ENCODE measurements around the gene ABI3.

Gene ABI3

GRCh38 chr17:49197346-49197998 lies 13.0 kb upstream of the ABI3 start:
- no peak for DNase-seq

DNA sequence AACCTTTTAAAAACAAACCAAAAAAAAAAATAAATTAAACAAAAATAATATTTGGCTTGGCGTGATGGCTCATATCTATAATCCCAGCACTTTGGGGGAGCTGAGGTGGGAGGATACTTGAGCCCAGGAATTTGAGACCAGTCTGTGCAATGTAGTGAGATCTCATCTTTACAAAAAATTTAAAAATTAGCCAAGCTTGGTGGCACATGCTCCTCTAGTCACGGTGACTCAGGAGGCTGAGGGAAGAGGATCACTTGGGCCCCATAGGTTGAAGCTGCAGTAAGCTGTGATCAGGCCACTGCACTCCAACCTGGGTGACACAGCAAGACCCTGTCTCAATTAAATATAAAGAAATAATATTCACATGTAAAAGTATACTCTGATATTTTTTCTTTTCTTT lies 12.3 kb upstream of the ABI3 start:
- no peak for DNase-seq

DNA sequence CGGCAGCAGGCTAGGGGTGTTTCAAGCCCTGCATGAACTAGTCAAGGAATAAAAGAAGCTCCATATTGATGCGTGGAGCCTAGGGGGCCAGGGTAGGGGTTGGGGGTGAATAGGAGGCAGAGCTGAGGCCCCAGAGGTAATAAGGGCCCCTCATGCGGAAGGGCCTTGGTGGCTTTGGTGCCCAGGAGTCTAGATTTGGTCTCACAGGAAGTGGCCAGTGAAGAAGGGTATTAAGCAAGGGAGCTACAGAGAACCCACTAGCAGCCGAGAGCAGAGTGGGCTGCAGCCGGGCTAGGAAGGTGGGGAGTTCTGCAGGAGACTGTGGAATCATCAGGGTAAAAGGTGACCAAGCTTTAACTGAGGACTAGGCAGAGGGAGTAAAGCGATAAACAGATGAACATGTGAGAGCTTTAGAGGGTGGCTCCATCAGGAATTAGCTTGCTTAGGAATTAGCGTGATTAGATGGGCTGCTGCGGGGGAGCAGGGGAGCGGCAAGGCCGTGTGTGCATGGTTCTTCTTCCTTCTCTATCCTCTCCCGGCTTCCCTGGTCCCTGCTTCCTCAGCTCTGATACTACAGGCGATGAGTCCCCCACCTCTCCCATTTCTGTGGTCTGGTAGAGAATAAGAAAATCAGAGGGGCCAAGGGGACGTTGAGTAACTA lies 10.0 kb upstream of the ABI3 start:
- DNase-seq = no peak

- DNase-seq = no peak
Observed at GRCh38 chr17:49201481-49201927, 9.0 kb upstream of the ABI3 start.

GRCh38 chr17:49203796-49204195 lies 6.7 kb upstream of the ABI3 start:
- no peak for DNase-seq

DNA sequence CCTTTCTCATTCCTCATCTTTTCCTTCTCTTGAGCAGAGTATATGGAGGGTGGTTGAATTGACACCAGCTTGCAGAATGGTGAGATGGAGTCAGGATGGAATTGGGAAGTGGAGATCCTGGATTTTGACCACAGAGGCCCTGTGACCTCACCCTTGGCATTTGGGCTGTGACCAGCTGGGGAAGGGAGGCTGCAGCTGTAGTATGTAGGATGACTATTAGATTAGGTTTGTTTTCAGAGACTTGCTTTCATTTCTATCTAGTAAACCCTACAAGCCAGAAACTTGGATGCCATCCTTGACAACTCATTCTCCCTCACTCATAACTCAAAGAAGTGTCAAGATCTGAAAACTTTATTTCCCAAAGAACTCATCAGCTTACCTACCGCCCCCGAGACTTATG lies 6.0 kb upstream of the ABI3 start:
- DNase-seq = no peak

GRCh38 chr17:49209061-49209571 lies 1.4 kb upstream of the ABI3 start:
- DNase-seq = no peak

DNA sequence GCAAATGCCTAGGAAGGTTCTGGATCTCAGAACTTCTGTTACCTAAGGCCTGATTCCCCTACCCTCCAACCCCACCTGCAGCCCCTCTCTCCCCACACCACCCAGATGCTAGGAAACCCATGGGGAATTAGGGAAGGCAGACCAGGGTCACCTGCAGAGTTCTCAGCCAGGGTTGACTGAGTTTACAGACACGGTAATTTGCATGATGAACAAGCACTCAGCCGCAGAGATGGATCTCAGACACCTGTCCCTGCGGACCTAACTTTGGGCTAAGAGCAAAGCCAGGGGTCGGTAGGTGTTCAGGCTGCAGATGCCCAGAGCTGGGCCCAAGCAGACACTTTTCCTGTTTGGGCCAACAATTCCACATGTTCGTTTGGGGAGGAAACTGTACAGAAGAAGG lies 2.9 kb downstream of the ABI3 start:
- no peak for DNase-seq

GRCh38 chr17:49213847-49214246 lies 3.3 kb downstream of the ABI3 start:
- DNase-seq = no peak

DNA sequence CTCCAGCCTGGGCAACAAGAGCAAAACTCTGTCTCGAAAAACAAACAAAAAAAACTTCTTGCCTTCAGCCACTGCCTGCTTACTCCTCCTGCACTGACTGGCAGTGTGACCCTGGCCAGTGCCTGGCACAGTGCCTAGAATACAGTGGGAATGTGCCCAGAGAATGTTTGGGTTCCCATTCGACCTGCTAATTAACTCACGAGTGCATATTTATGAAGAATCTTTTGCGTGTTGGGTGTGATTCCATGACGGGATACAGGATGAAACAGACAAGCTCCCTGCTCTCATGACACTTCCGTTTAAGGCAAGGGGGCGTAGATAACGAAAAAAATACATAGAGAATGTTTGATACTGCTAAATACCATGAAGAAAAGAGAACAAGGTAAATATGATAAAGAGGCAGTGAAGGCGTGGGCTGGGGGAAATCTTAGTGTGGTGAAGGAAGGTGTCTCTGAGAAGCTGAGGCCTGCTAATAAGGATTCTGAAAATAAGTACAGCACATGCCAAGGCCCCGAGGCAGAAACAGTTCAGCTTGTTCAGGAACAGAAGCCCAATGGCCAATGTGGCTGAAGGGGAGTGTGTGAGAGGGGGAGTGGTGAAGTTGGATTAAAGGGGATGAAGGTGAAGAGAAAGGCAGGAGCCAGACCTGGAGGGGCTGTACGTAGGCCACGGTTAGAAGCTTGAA lies 4.3 kb downstream of the ABI3 start:
- DNase-seq = no peak

GRCh38 chr17:49216482-49216881 lies 6.0 kb downstream of the ABI3 start:
- no peak for DNase-seq

DNA sequence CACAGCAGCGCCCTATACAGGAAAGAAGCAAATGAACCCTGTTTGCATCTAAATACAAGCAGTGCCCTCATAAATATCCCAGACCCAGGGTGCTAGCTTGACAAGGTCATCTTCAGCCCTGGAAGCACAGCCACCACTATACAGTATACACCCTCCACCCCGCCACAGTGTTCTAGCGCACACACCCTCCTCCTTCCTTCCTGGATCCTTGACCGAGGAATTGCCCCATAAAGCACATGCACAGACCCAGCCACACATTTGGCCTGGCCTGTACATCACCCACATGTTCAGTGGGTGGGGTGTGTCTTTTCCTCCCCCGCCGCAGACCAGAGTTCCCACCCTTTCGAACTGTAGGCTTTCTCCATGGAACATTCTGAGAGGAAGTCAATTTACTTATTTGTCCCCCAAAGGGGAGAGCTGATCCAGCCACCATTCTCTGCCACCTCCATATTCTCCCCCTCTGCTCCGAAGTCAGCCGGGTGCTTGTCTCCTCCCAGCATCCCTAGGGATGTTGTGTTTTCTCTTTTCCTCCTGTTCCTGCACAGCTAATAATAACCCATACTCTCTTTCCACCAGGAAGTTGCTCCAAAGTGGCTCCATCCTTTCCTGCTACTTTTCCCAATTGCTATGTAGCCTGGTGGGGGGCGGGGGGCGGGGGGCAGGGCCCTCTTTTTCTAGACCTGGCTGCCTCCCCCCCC lies 6.6 kb downstream of the ABI3 start:
- DNase-seq = no peak

DNA sequence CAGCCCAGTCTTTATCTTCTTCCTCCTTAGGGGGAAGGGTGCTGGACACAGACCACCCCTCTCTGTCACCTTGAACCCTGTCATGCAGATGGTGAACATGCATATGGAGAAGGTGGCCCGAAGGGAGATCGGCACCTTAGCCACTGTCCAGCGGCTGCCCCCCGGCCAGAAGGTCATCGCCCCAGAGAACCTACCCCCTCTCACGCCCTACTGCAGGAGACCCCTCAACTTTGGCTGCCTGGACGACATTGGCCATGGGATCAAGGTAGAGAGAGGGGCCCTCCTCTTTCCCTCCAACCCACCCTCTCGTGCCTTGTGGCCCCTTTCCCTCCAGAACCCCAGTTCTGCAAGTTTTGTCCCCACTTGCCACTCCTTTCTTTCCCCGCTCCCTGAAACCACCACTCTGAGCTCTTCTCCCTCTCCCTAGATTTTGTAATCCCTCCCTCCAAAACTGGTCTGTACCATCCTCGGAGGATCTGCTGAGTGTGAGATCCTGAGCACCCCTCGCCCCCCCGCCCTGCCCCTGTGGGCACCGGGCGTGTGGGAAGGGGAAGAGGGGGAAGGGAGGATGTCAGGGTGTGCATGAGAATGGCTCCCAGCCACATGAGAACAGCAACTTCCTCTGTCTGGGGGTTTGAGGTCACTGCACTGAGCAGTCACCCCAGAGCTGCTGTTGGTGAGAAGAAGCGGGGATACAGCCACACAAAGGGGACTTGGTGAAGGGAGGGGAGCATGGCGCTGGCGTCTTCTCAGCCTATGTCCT lies 7.3 kb downstream of the ABI3 start:
- peak; percentile 40 for DNase-seq

GRCh38 chr17:49218941-49219913 lies 8.7 kb downstream of the ABI3 start:
- DNase-seq = peak; percentile 58

DNA sequence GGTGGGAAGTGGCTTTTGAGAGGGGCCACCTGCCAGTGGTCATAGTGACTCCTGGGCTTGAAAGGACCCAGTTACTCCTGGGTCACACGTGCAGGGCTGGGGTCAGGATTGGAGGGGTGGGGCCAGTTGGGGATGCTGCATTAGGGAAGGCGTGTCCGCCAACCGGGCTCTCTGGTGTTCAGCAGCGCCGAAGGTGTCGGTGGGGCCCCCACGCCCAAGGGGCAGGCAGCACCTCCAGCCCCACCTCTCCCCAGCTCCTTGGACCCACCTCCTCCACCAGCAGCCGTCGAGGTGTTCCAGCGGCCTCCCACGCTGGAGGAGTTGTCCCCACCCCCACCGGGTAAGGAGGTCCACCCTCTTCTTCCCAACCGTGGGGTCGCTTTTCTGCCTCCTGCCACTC lies 9.5 kb downstream of the ABI3 start:
- no peak for DNase-seq

DNA sequence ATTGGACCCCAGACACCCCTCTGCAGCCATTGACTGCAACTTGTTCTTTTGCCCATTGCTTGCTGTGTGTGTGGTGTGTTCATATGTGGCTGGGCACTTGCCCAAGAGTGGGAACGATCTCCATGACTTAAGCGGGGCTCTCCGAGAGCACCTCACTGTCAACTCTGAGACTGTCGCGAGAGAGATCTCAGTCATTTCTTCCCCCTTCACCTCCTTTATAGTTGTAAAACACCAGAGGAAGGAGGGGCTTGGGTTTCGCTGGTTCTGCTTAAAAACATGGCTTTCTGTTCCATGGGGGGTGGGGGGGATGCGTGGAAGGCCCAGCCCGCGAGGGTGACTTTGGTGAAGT lies 12.6 kb downstream of the ABI3 start:
- no peak for DNase-seq

GRCh38 chr17:49223517-49224197 lies 13.2 kb downstream of the ABI3 start:
- DNase-seq = no peak

GRCh38 chr17:49224198-49224996 lies 13.9 kb downstream of the ABI3 start:
- no peak for DNase-seq

DNA sequence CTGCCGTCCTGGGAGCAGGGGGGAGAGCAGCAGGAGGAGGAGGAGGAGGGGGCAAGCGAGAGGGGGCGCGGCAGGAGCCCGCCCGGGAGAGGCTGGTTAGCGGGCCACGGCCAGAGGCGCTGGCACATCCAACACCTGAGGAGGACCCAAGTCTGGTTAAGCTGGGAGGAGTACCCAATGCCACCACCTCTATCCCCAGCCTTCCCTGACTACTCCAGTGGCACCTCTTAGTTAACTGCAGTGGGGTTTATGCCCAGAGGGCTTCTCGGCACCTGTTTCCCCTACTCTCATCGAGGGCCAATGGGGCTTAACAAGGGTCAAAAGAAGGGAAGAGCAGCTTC lies 14.5 kb downstream of the ABI3 start:
- DNase-seq = no peak

DNA sequence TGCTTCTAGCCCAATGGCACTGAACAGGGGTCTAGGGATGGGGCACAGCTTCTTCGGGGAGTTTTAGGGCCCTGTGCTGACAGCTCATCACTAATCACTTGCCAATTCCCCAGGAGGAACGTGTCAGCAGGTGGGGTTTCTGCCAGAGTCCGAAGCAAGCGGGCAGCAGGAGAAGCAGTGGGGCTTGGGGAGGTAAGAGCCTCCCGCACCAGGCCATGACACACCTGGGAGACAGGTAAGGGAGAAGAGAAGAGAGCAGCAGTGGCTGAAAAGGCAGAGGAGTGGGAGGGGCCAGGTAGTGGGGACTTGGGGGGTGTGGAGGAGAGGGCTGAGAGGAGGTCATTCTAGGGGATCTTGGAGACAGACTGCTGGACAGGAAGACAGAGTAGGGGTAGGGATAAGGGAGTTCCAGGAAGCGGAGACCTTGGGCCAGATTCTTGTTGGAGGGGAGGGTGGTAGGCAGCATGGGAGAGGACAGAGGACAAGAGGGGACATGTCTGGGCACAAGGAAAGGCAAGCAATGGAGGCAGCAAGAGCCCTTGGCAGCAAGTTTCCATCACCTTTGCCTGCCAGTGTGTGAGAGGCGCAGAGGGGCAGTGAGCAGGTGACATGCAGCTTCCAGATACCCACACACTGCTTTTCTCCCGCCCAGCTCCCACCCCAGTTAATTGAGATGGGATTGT lies 15.2 kb downstream of the ABI3 start:
- no peak for DNase-seq

Measured in KG1 (cell line).